GM19193 (cell line): ENCODE measurements around the gene ZNF827.

Experiments
- POLR2A ChIP-seq: IDR thresholded peaks from 4 replicates; pipeline ENCODE4 v1.6.1; 2011; ENCODE audit not compliant: insufficient read depth, insufficient read length; ENCODE audit errors: extremely low read depth

Gene ZNF827

GRCh38 chr4:145938618-145939440, at the start of gene ZNF827:
TSS of gene ZNF827 (minus strand) at chr4:145938823. CDS start at chr4:145938407, 416 bp downstream.
- TF ChIP-seq POLR2A, result peak; percentile 54

- no peak for TF ChIP-seq POLR2A
Measured at GRCh38 chr4:145984563-145984962, 45.9 kb upstream of the ZNF827 start.

- no peak for TF ChIP-seq POLR2A
Measured at GRCh38 chr4:145982791-145983190, 44.2 kb upstream of the ZNF827 start.

DNA sequence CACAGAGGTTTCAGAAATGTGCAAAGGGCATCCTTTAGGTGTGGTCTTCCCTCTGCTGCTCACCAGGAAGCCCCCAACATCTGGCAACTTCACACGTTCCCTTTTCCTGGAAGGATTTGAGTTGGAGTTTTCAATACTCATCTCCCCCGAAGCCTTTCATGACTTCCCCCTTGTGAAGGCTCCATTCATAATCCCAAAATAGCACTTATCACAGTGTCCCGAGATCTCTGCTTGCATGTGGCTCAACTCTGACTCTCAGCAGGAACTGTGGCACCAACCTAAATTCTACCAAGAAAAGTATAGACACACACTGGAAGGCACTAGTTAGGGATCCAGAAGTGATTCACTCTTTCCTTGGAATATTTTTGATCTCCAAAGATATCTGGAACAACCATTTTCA, 40.5 kb upstream of the ZNF827 start:
- TF ChIP-seq POLR2A, result no peak

GRCh38 chr4:145976680-145977079, 38.1 kb upstream of the ZNF827 start:
- TF ChIP-seq POLR2A, result no peak

GRCh38 chr4:145960012-145960411, 21.4 kb upstream of the ZNF827 start:
- TF ChIP-seq POLR2A, result no peak

GRCh38 chr4:145957302-145957701, 18.7 kb upstream of the ZNF827 start:
- TF ChIP-seq POLR2A, result no peak

- TF ChIP-seq POLR2A, result no peak
Measured at GRCh38 chr4:145956288-145956890, 17.8 kb upstream of the ZNF827 start.

DNA sequence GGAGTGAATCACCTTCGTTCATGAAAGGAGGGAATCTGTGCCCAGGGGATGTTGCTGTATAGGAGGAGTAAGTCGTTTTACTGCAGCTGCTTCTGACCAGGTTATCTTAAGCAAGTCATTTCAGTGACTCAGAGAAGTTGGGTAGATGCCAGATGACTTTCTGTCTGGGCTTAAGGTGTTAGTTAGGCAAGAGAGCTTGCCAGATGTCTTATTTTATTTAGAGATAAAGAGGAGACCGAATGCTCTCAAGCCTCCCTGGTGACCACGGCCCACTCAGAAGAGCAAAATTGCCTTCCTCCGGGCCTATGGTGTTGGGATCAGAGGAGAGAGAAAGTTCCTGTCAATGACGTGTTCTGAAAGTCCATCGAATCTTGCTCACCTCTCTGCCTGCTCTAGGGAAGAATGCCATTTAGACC, 16.3 kb upstream of the ZNF827 start:
- TF ChIP-seq POLR2A, result no peak

- TF ChIP-seq POLR2A, result no peak
Measured at GRCh38 chr4:145951931-145952330, 13.3 kb upstream of the ZNF827 start.

GRCh38 chr4:145945431-145946155, 7.0 kb upstream of the ZNF827 start:
- TF ChIP-seq POLR2A, result no peak

DNA sequence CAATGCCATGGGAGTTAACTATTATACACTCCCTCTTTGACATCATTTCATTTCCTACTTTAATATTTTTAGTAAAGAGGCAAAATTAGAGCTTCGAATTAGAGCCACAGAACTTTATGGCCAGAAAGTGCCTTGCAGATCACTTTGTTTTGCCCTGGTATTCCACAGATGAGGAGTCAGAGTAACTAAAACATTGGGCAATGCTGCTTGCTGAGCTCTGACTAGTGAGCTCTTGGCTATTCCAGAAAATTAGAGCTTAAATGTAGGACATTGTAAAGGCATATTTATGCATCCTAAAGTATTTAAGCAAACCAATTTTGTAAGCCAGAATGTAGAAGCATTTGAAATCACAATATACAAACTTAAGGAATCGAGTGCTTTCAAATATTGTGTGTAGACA, 6.3 kb upstream of the ZNF827 start:
- no peak for TF ChIP-seq POLR2A

DNA sequence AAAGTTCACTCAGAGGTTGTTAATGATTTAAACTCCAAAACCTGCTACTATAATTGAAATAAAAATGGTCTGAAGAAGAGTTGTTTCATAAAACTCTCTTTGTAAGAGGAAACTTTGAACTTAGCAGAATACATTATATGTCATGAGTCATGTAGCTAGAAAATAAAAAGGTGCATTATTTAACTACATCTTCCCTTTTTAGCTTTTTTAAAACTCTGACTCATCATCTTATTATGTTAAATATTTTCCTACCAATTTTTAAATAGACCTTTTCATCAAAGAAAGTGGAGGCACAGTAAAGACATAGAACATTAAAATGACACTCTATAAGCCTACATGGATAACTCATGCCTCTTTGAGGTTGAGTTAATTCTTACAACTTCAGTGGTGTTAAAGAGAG, 1.2 kb upstream of the ZNF827 start:
- TF ChIP-seq POLR2A, result no peak

DNA sequence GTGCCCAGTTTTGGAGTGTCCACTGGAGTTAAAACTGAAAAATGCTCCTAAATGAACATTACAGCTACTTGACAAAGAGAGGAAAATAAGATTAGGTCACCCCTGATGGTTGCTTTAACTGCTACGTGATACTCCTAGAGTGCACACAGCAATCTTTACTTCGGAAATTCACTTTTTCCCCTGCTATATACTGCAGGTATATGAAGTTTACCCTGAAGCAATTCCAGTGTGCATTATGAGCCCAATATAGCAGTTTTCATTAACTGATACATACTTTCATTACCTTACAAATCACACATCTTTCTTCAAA, 773 bp upstream of the ZNF827 start:
- no peak for TF ChIP-seq POLR2A

GRCh38 chr4:145937971-145938611, 532 bp downstream of the ZNF827 start:
- TF ChIP-seq POLR2A, result no peak
